Kidney tubule cell (primary cell): ENCODE results near the gene KRTAP4-11.
"Not testable (repeated sequence)": the region's sequence is repeated elsewhere in the genome, so short reads cannot be mapped to it uniquely, and the experiment has no call there.

Experiments
- DNase-seq: peaks from one replicate; pipeline ENCODE4 v3.0.0-alpha.2; 2018; ENCODE audit warnings: low spot score

The KRTAP4-11 gene

DNA sequence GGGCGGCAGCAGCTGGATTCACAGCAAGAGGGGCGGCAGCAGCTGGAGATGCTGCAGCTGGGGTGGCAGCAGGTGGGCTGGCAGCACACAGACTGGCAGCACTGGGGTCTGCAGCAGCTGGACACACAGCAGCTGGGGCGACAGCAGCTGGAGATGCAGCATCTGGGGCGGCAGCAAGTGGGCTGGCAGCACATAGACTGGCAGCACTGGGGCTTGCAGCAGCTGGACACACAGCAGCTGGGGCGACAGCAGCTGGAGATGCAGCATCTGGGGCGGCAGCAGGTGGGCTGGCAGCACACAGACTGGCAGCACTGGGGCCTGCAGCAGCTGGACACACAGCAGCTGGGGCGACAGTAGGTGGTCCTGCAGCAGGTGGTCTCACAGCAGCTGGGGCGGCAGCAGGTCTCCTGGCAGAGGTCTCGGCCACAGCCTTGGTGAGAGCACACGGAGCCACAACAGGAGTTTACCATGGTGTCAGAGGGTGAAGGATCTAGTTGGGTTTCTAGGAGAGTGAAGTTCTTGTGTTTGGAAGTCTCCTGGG lies at the start of gene KRTAP4-11:
Gene KRTAP4-11, minus strand, starts transcription at position 528 of the 541 bp plus-strand sequence. Its CDS starts 58 bp downstream, at position 470.
- DNase-seq: not testable (repeated sequence)

DNA sequence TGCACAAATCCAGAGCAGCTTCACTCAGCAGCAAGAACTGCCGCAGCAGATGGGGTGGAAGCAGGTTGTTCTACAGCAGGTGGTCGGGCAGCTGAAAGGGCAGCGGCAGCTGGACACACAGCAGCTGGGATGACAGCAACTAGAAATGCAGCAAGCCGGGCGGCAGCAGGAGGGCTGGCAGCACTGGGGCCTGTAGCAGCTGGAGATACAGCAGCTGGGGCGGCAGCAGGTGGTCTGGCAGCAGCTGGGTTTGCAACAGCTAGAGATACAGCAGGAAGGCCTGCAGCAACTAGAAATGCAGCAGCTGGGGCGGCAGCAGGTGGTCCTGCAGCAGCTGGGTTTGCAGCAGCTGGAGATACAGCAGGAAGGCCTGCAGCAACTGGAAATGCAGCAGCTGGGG lies 49.4 kb upstream of the KRTAP4-11 start:
- no peak for DNase-seq

DNA sequence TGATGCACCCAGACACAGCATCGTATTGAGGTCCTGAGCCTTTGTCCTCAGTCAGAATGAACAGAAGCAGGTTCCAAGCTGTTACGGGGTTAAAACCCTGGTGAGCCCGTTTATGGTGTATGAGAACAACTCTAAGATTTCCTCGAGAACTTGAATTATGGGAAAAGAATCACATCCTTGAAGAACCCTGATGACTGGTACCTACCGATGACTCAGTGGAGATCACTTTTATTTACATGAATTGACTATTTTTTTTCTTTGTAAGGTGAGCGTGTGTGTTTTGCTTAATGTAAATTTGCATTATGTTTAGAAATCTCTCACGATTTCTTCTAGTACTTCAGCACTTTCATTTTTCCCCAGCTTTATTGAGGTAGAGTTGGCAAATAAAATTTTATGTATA lies 45.7 kb upstream of the KRTAP4-11 start:
- no peak for DNase-seq

DNA sequence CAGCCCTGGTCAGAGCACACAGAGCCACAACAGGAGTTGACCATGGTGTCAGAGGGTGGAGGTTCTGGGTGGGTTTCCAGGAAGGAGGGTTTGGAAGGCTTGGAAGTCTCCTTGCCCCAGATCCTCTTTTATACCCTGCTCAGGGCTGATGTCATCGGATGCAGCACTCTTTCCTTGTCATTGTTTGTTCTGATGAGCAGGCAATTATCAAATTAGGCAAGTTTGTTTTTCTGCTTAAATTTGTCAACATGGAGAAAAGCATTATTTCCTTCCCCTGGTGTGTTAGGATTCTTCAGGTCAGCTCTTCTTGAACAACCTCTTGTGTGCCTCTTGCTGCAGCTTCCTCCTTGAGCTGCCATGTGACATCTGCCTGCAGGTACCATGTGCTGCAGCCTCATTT lies 42.5 kb upstream of the KRTAP4-11 start, which contains the start of gene KRTAP4-4:
Gene KRTAP4-4, minus strand, starts transcription at position 101 of the 400 bp plus-strand sequence. Its CDS starts 57 bp downstream, at position 44.
- no peak for DNase-seq

DNA sequence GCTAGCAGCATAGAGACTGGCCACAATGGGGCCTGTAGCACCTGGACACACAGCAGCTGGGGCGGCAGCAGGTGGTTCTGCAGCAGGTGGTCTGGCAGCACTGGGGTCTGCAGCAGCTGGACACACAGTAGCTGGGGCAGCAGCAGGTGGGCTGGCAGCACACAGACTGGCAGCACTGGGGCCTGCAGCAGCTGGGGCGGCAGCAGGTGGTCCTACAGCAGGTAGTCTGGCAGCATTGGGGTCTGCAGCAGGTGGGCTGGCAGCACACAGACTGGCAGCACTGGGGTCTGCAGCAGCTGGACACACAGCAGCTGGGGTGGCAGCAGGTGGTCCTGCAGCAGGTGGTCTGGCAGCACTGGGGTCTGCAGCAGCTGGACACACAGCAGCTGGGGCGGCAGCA lies 42.0 kb upstream of the KRTAP4-11 start:
- DNase-seq: not testable (repeated sequence)

DNA sequence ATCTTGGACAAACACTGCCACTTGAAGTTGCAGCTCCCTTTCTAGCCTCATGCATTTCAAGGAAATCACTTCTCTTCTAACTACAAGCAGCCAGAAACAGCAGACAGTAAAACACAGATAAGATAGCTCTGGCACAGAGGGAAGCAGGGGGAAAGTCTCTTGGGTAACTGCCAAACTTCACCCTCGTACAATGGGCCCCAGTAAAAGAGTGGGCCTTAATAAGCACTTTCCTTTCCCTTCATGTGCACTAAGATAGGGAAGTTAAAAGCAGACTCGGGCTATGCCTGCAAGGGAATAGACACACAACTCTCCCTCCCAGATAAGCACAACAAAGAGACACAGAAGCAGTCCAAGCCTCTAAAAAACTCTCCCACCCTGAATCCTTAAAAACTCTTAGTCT lies 35.7 kb upstream of the KRTAP4-11 start:
- no peak for DNase-seq

DNA sequence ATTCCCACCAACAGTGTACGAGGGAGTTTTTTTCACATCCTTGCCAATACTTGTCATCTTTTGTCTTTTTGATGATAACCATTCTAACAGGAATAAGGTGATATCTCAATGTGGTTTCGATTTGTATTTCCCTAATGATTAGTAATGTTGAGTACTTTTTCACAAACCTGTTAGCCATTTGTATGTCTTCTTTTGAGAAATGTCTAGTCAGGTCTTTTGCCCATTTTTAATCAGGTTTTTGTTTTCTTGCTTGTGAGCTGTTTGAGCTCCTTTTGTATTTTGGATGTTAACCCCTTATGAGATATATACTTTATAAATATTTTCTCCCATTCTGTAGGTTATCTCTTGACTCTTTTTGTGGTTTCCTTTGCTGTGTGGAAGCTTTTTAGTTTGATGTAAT lies 33.4 kb upstream of the KRTAP4-11 start:
- DNase-seq: no peak

DNA sequence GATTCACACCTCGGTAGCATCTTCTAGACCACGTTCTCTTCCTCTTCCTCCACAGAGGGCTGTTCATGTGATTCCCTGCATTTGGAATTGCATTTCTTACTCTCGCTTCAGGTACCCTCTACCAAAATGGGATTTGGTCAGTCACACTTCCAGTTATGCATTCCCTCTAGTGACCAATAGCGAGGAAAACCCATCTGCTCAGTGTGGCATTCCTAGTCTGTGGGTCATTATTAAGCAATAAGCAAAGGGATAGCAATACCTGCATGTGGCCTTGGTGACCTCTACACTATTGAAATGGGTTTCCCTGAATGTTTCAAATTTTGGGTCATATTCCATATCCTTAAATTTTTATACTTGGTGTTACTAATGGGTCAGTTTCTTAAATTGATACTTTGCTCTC lies 31.9 kb upstream of the KRTAP4-11 start:
- no peak for DNase-seq

DNA sequence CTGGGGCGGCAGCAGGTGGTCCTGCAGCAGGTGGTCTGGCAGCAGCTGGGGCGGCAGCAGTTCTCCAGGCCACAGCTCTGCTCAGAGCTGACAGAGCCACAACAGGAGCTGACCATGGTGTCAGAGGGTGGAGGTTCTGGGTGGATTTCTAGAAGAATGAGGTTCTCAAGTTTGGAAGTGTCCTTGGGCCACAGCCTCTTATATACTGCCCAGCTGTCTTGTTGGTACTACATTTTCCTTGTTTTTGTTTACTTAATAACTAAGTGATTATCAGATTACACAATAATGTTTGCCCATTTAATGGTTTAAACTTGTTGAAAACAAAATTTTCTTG lies 31.4 kb upstream of the KRTAP4-11 start, which contains the start of gene KRTAP4-5:
Gene KRTAP4-5, minus strand, starts transcription at position 174 of the 334 bp plus-strand sequence. Its CDS starts 58 bp downstream, at position 116.
- DNase-seq: no peak

DNA sequence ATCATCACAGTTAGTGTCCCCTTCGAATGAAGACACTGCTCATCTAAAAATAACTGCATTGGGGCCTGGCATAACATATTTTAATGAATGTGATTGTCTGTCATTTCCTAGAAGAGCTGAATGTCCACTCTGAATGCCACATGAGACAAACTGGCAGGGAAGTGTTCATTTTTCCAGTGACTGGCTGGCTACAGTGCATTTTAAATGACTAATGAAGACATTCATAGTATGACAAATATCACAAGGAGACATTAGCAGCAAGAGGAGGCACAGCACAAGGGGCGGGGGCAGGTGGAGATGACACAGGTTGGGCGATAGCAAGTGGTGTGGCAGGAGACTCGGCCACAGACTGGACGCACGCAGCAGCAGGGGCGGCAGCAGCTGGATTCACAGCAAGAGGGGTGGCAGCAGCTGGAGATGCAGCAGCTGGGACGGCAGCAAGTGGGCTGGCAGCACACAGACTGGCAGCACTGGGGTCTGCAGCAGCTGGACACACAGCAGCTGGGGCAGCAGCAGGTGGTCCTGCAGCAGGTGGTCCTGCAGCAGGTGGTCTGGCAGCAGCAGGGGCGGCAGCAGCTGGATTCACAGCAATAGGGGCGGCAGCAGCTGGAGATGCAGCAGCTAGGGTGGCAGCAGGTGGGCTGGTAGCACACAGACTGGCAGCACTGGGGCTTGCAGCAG lies 30.9 kb upstream of the KRTAP4-11 start:
- peak; percentile 69 for DNase-seq

DNA sequence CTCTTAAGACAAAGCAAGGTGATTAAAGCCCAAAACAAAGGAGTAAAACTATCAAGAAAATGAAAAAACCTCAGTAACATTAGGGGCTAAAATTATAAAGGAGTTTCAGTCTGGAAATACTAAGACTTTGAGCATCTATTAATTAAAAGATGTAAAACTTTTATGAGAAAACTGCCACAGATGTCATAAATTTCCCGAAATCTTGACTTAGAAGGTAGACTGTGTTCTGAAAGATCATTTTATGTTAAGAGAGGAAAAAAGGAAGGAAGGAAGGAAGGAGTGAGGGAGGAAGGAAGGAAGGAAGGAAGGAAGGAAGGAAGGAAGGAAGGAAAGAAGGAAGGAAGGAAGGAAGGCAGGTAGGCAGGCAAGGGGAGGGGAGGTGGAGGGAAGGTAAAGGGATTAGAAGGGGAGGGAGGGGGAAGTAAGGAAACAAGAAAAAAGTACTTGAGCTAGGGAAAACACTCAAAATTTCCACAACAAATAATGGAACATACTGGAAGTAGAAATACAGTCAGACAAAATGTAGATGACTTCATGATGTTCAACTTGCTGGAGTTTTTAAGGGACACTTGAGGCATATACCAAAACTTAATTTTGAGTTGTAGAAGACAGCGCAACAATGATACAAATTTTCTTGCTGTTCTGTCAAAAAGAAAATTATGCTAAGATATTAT lies 29.5 kb upstream of the KRTAP4-11 start:
- no peak for DNase-seq

DNA sequence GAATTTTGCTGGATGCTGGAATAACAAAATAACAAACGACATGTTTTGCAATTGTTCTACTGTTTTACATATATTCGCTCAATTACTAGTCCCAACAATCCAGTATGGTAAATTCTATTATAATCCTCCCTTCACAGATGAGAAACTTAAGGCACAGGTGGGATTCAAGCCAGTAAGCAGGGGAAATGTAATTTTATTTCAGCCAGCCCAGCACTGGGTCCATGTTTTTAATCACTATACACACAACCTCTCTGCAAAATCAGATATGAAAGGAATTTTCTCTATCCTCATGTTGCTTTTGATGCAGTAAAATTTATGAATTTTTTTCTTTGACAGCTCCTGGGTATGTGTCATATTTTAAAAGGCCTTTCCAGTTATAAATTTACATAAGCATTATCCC lies 27.1 kb upstream of the KRTAP4-11 start:
- DNase-seq: no peak

DNA sequence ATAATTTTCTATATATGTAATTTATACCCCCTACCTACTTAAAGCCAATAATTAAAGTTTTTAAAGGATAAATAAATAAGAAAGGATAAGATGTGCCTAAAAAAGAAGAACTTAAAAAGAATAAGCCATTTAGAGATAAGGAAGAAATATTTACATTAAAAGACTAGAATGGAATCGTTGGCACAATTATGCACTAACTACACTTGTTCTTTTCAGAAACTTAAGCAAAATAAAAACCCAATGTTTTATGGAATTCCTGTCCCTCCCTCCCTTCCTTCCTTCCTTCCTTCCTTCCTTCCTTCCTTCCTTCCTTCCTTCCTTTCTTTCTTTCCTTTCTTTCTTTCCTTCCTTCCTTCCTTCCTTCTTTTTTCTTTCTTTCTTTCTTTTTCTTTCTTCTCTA lies 26.7 kb upstream of the KRTAP4-11 start:
- DNase-seq: no peak

DNA sequence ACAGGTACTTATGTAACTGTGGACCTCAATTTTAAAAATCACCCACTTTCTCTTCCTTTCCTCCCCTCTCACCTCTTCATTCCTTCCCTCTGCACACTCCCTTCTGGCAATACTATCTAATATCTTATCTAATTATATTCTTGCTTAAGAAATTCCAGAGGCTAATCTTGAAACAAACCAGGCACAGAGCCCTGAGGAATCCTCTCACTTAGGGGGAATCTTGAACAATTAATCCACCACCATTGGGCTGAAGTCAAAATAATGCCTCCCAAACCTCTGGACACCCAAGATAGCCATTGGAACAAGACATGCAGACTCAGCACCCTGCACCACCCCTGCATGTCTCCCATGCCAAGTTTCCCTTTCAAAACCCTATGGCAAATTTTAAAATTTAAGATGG lies 23.2 kb upstream of the KRTAP4-11 start:
- DNase-seq: no peak

DNA sequence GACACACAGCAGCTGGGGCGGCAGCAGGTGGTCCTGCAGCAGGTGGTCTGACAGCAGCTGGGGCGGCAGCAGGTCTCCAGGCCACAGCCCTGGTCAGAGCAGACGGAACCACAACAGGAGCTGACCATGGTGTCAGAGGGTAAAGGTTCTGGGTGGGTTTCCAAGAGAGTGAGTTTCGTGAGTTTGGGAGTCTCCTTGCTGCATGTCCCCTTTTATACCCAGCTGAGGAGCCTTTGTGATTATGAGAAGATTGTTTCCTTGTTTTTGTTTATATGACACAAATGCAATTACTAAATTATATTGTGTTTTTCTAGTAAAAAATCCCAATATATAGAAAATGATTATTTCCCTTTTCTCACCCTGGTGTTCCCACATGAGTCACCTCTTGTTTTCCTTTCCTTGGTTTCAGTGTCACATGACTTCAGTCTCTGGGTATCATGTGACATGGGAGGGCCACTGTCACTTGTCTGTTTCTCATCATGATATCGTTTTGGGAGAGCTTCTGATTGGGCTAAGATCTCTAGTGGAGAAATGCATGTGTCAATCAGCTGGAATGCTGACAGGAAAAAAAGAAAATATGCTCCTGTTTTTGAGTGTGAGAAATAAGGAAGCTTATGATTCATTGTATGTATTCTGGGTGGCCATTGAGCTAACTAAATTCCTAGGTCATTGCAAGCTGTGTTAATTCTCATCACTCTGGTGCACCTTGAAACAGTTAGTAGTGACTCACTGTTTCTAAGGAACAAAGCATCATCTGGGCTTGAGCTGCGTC lies 22.4 kb upstream of the KRTAP4-11 start, which contains the start of gene KRTAP4-6:
Gene KRTAP4-6, minus strand, starts transcription at position 185 of the 772 bp plus-strand sequence. Its CDS starts 57 bp downstream, at position 128.
- peak; percentile 100 for DNase-seq

DNA sequence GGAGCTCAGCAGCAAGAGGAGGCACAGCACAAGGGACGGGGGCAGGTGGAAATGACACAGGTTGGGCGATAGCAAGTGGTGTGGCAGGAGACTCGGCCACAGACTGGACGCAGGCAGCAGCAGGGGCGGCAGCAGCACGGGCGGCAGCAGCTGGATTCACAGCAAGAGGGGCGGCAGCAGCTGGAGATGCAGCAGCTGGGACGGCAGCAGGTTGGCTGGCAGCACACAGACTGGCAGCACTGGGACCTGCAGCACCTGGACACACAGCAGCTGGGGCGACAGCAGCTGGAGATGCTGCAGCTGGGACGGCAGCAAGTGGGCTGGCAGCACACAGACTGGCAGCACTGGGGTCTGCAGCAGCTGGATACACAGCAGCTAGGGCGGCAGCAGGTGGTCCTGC lies 21.7 kb upstream of the KRTAP4-11 start:
- DNase-seq: not testable (repeated sequence)

DNA sequence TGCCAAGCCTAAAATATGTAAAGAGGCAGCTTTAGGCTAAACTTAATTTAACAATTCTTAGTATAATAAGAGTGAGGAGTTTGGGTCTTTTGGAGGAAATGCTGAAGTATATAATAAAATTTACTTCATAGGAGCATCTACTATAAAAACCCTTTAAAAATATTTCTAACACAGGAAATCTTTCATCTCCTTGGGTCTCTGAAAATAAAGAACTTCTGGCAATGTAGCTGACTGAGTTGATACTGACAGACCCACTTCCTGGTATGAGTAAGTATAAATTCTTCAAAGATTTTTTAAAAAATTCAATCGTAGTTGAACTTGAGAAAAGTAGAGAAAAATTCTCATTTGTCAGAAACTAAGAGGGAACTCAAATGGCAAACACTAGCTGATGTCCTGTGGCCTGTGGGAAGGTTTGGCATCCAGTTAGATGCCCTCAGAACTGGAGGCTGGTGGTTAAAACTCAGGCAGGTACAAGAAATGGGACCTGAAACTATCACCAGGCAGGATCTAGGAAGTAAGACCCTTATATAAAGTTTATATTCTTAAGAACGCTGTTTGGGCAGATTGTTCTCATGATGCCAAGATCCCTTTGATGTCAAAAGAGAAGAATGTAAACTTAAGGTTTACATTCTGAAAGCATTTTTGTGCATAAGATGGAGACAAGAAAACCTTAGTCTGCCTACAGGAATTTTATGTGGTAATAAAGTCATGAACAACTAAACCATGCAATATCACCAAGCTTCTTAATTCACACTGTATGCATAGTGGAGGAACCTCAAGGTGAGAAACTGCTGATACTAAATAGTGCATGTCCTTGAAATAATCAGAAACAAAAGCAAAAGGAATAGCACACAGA lies 15.9 kb upstream of the KRTAP4-11 start:
- peak; percentile 52 for DNase-seq

DNA sequence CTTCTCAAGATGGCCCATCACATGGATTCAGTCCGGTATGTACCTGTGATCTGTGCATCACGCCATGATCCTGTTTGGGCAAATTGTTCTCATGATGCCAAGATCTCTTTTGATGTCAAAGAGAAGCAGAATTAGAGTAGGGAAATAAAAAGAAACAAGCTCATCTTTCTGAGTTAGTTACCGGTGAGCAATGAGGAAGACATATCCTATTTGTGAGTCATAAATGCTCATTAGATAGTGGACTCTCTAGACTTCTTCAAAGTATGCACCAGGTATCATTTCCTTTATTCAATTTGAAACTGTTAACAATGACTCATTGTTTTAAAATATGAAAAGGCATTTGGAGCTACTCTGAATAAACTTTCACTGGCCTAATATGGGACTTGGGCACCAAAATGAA lies 13.8 kb upstream of the KRTAP4-11 start:
- peak; percentile 93 for DNase-seq

DNA sequence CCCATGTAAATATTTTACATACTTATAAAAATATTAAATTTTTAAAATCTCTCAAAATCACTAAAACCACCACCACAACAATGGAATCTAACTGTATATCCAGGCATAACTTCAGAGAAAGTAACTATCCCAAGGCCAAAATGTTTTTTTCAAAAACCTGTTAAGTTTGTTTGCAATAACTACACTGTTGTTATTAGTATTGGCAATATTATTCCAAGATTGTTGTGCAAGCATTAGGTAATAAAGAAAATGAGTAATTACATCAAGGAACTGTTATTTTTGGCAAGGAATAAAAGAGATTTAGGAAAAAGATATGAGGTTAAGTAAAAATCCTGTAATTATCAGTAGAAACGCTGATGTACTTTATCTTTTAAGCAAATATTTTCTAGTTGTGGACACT lies 9.2 kb upstream of the KRTAP4-11 start:
- no peak for DNase-seq

DNA sequence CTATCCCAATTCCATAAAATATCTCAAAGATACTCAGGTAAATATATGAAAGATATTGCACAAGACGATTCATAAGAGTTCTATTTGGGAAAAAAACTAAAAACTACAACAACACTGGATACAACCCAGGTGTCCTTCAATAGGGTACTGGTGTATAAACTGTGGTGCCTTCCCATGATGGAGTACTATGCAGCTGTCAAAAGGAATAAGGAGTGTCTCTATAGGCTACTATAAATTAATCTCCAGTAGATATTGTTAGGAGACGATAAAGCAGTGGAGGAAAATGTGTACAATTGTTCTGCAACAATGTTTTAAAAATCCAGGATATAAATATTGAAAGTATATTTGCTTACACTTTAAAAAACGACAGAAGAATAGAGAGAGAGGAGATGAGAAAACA lies 8.2 kb upstream of the KRTAP4-11 start:
- DNase-seq: no peak

DNA sequence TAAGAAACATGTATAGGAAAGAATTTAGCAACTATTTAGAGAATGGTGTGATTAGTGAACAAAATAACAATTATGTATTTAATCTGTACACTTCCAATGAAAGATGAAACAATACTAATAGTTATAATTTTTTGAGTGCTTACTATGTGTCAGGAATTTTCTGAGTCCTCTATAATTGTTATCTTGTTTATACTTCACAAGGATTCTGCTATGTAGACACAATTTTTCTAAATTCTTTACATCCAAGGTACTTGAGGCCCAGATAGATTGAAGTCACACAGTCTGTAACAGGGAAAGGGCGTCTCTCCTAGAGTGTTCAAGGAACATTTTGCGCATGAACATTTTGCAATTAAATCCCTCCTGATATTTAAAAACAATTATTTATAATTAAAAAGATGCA lies 6.9 kb upstream of the KRTAP4-11 start:
- no peak for DNase-seq
